MM.1S (cell line): ENCODE data around the gene PPP1R1C.
A peak's percentile ranks its signal among the peaks of the same experiment; 100 is the strongest.

Experiments used
- DNase-seq: peaks from one replicate; pipeline ENCODE4 v3.0.0-alpha.2; 2015
- H2AFZ ChIP-seq: fragments of 300-600 bp; sonication (generic); 2 replicates; pipeline ENCODE4 v1.6.0; 2016; ENCODE audit warnings: antibody characterized with exemption, low read length
- H3F3A ChIP-seq: fragments of 300-600 bp; sonication (generic); 2 replicates; pipeline ENCODE4 v1.6.1; 2016; ENCODE audit warnings: mild to moderate bottlenecking, antibody characterized with exemption, low read length, moderate library complexity, mixed read lengths; ENCODE audit not compliant: insufficient read depth
- H3K27ac ChIP-seq: fragments of 300-600 bp; sonication (generic); 2 replicates; pipeline ENCODE4 v1.5.1; 2016; ENCODE audit warnings: mild to moderate bottlenecking, low read length
- H3K27me3 ChIP-seq: fragments of 300-600 bp; sonication (generic); replicated peaks from 2 replicates; pipeline ENCODE4 v1.6.0; 2016; ENCODE audit warnings: low read length; ENCODE audit not compliant: insufficient read depth
- H3K36me3 ChIP-seq: fragments of 300-600 bp; sonication (generic); replicated peaks from 2 replicates; pipeline ENCODE4 v1.6.1; 2016; ENCODE audit warnings: mild to moderate bottlenecking, low read length, mixed read lengths; ENCODE audit not compliant: insufficient read depth
- H3K4me1 ChIP-seq: fragments of 300-600 bp; sonication (generic); 2 replicates; pipeline ENCODE4 v1.6.1; 2016; ENCODE audit warnings: low read length, mixed read lengths
- H3K4me2 ChIP-seq: fragments of 300-600 bp; sonication (generic); 2 replicates; pipeline ENCODE4 v1.6.0; 2016; ENCODE audit warnings: low read depth, low read length
- H3K4me3 ChIP-seq: fragments of 300-600 bp; sonication (generic); 2 replicates; pipeline ENCODE4 v1.5.1; 2016; ENCODE audit warnings: low read length, mixed read lengths
- H3K79me2 ChIP-seq: fragments of 300-600 bp; sonication (generic); 2 replicates; pipeline ENCODE4 v1.6.1; 2016; ENCODE audit warnings: mixed run types, low read length, mixed read lengths
- H3K9ac ChIP-seq: fragments of 300-600 bp; sonication (generic); 2 replicates; pipeline ENCODE4 v1.6.1; 2016; ENCODE audit warnings: low read length, mixed read lengths
- H3K9me2 ChIP-seq: fragments of 300-600 bp; sonication (generic); replicated peaks from 2 replicates; pipeline ENCODE4 v1.6.1; 2016; ENCODE audit warnings: mild to moderate bottlenecking, low read length, mixed read lengths; ENCODE audit not compliant: insufficient read depth
- H3K9me3 ChIP-seq: fragments of 300-600 bp; sonication (generic); replicated peaks from 2 replicates; pipeline ENCODE4 v1.6.1; 2016; ENCODE audit warnings: mild to moderate bottlenecking, low read length, mixed read lengths; ENCODE audit not compliant: insufficient read depth
- H4K20me1 ChIP-seq: fragments of 300-600 bp; sonication (generic); 2 replicates; pipeline ENCODE4 v1.6.1; 2016; ENCODE audit warnings: mild to moderate bottlenecking, low read length, moderate library complexity, mixed read lengths; ENCODE audit not compliant: insufficient read depth
- CTCF ChIP-seq: fragments of 300-600 bp; sonication (generic); IDR thresholded peaks from 2 replicates; pipeline ENCODE4 v1.5.1; 2016; ENCODE audit warnings: antibody characterized with exemption, low read length, mixed read lengths
- EZH2 ChIP-seq: fragments of 300-600 bp; sonication (generic); optimal IDR thresholded peaks from 2 replicates; pipeline ENCODE3; 2017; ENCODE audit warnings: low read depth, mild to moderate bottlenecking, antibody characterized with exemption, low read length, mixed read lengths
- EZH2phosphoT487 ChIP-seq: fragments of 300-600 bp; sonication (generic); IDR thresholded peaks from 2 replicates; pipeline ENCODE4 v1.6.1; 2018; ENCODE audit warnings: antibody characterized with exemption, low read length

The PPP1R1C gene

GRCh38 chr2:181952404-181953226, 33.0 kb upstream of the PPP1R1C start:
- H3K9ac ChIP-seq: no peak overlapping the region
- no peak overlapping the region for H3K27ac ChIP-seq
- no peaks in the 10 kb centered on the region for H3F3A ChIP-seq
- no peaks in the 10 kb centered on the region for H4K20me1 ChIP-seq
- H3K36me3 ChIP-seq: no peaks in the 10 kb centered on the region
- no peak overlapping the region for H3K4me2 ChIP-seq
- H3K9me3 ChIP-seq: no peaks in the 10 kb centered on the region
- no peaks in the 10 kb centered on the region for H3K4me1 ChIP-seq
- H3K9me2 ChIP-seq: no peaks in the 10 kb centered on the region
- H2AFZ ChIP-seq: no peak overlapping the region
- DNase-seq: no peak
- no peaks in the 10 kb centered on the region for H3K79me2 ChIP-seq
- no peak for TF ChIP-seq EZH2phosphoT487
- no peak for TF ChIP-seq CTCF
- TF ChIP-seq EZH2: no peak
- H3K4me3 ChIP-seq: no peak overlapping the region
- no peaks in the 10 kb centered on the region for H3K27me3 ChIP-seq

- peak; percentile 79 for DNase-seq
Observed at GRCh38 chr2:181953881-181954537, 31.6 kb upstream of the PPP1R1C start.

GRCh38 chr2:181954538-181954883, 31.1 kb upstream of the PPP1R1C start:
- no peak for TF ChIP-seq EZH2
- TF ChIP-seq EZH2phosphoT487: no peak
- TF ChIP-seq CTCF: no peak
- Histone ChIP-seq H3K4me2 (peak overlapping the region; percentile 46), H3K9ac (peak overlapping the region; percentile 14; the same call in 1 of the 2 replicates), H3K4me3 (peak overlapping the region; percentile 48; the same call in 1 of the 2 replicates), H3K9me3 (no peaks in the 10 kb centered on the region), H4K20me1 (no peaks in the 10 kb centered on the region), H2AFZ (peak overlapping the region; percentile 39; the same call in 1 of the 2 replicates), H3K9me2 (no peaks in the 10 kb centered on the region), H3K79me2 (no peaks in the 10 kb centered on the region), H3K36me3 (no peaks in the 10 kb centered on the region), H3F3A (no peaks in the 10 kb centered on the region), H3K27me3 (no peaks in the 10 kb centered on the region), H3K4me1 (peaks cover 1% of the 10 kb centered on the region; the same call in 1 of the 2 replicates), H3K27ac (no peak overlapping the region)
- DNase-seq: no peak

More at GRCh38 chr2:181953881-181954537, 31.6 kb upstream of the PPP1R1C start:
- no peaks in the 10 kb centered on the region for H3K9me3 ChIP-seq
- no peaks in the 10 kb centered on the region for H3F3A ChIP-seq
- no peaks in the 10 kb centered on the region for H3K9me2 ChIP-seq
- no peaks in the 10 kb centered on the region for H3K79me2 ChIP-seq
- H4K20me1 ChIP-seq: no peaks in the 10 kb centered on the region
- H3K27me3 ChIP-seq: no peaks in the 10 kb centered on the region
- H3K4me3 ChIP-seq: peak overlapping the region; percentile 48
- H3K36me3 ChIP-seq: no peaks in the 10 kb centered on the region
- no peak overlapping the region for H3K27ac ChIP-seq
- no peaks in the 10 kb centered on the region for H3K4me1 ChIP-seq
- peak overlapping the region; percentile 46 for H3K4me2 ChIP-seq
- H3K9ac ChIP-seq: peak overlapping the region; percentile 14; the same call in 1 of the 2 replicates
- peak overlapping the region; percentile 39 for H2AFZ ChIP-seq
- TF ChIP-seq EZH2 (no peak), CTCF (peak; percentile 74)
